Anterior cingulate cortex (tissue), 58 donors: ENCODE results near the gene SLC25A10.
"Not testable (repeated sequence)": the region's sequence is repeated elsewhere in the genome, so short reads cannot be mapped to it uniquely, and the experiment has no call there.

ENCODE experiments used
- DNase-seq, 58 donors: peaks; one replicate each; lab custom pipeline; 2025; lab: John Stamatoyannopoulos, UW

SLC25A10 gene

GRCh38 chr17:81739593-81739992, 27.5 kb downstream of the SLC25A10 start:
- DNase-seq: not testable (repeated sequence)

GRCh38 chr17:81740395-81740961, 28.4 kb downstream of the SLC25A10 start:
- DNase-seq: no peak

GRCh38 chr17:81741049-81741593, 29.0 kb downstream of the SLC25A10 start:
- no peak for DNase-seq

DNA sequence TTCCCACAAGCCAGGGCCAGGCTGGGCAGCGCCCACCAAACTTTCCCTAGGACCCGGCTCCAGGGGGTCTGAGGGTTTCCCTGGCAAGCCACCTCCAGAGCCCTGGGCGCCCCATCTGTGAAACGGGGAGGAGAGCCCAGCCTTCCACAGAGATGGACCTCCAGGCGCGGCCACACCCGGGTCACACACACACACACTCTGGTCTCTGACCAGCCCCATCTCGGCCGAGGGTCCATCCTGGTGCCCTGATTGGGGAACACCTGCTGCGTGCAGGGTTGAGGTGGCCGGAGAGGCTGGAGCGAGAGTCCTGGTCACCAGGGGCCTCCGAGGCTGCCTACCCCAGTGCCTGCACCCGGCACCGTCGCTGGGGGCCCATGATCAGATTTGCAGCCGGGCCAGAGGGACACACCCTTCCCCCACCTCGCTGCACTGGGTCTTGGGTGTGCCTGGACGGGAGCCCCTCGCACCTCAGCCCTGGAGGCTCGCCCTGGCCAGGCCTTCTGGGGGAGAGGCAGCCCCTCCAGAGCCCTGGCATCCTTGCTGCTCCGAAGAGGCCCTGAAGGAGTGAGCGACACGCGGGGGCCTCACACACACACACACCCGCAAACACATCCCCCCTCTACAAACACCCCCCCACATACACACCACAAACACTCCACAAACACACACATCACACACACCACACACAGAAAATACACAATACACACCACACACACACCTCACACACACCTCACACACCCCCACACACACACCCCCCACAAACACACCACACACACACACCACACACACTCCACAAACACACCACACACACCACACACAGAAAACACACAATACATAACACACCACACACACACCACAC, 29.7 kb downstream of the SLC25A10 start:
- no peak for DNase-seq
